Hepatocyte (in vitro differentiated cells): ENCODE measurements around the gene APBB2.

Experiments used
- CTCF ChIP-seq: fragments of 200-600 bp; sonication (generic); IDR thresholded peaks from 2 replicates; pipeline ENCODE4 v1.5.1; 2016; ENCODE audit warnings: antibody characterized with exemption, mild to moderate bottlenecking; ENCODE audit not compliant: poor library complexity
- EZH2 ChIP-seq: fragments of 200-600 bp; sonication (generic); IDR thresholded peaks from 2 replicates; pipeline ENCODE4 v1.6.1; 2016; ENCODE audit warnings: antibody characterized with exemption, mild to moderate bottlenecking, borderline replicate concordance

GRCh38 chr4:41121906-41122305, 92.4 kb downstream of the APBB2 start:
- TF ChIP-seq CTCF (no peak), EZH2 (no peak)
